Smooth muscle cell (in vitro differentiated cells): ENCODE results near the gene METTL9. TPM values are rescaled to one million over a fixed set of nuclear protein-coding genes. Genes with fewer than 3 reads are reported as not detected.

Experiments
- DNase-seq: peaks from one replicate; lab custom pipeline; 2025; ENCODE audit not compliant: unreplicated experiment; lab: John Stamatoyannopoulos, UW
- H2AFZ ChIP-seq: fragments of 200-600 bp; sonication (generic); 2 replicates; pipeline ENCODE4 v1.6.0; 2016; ENCODE audit warnings: antibody characterized with exemption, low read depth, mild to moderate bottlenecking
- H3F3A ChIP-seq: fragments of 200-600 bp; sonication (generic); 2 replicates; pipeline ENCODE4 v1.6.0; 2017; ENCODE audit warnings: antibody characterized with exemption, low read depth
- H3K27ac ChIP-seq: fragments of 200-600 bp; sonication (generic); 2 replicates; pipeline ENCODE4 v1.5.1; 2016; ENCODE audit warnings: low read depth, mild to moderate bottlenecking
- H3K27me3 ChIP-seq: fragments of 200-600 bp; sonication (generic); 2 replicates; pipeline ENCODE4 v1.6.1; 2016; ENCODE audit warnings: low read depth, mild to moderate bottlenecking
- H3K36me3 ChIP-seq: fragments of 200-600 bp; sonication (generic); 2 replicates; pipeline ENCODE4 v1.5.1; 2016; ENCODE audit warnings: low read depth
- H3K4me1 ChIP-seq: fragments of 200-600 bp; sonication (generic); 2 replicates; pipeline ENCODE4 v1.5.1; 2016; ENCODE audit warnings: low read depth
- H3K4me2 ChIP-seq: fragments of 200-600 bp; sonication (generic); 2 replicates; pipeline ENCODE4 v1.6.0; 2016; ENCODE audit warnings: mild to moderate bottlenecking
- H3K4me3 ChIP-seq: fragments of 200-600 bp; sonication (generic); 2 replicates; pipeline ENCODE4 v1.5.1; 2016; ENCODE audit warnings: mild to moderate bottlenecking
- H3K79me2 ChIP-seq: fragments of 200-600 bp; sonication (generic); 2 replicates; pipeline ENCODE4 v1.6.0; 2016; ENCODE audit warnings: low read depth, mild to moderate bottlenecking
- H3K9ac ChIP-seq: fragments of 200-600 bp; sonication (generic); 2 replicates; pipeline ENCODE4 v1.6.0; 2016; ENCODE audit warnings: low read depth
- H3K9me3 ChIP-seq: fragments of 200-600 bp; sonication (generic); replicated peaks from 2 replicates; pipeline ENCODE4 v1.5.1; 2016; ENCODE audit warnings: low read depth
- H4K20me1 ChIP-seq: fragments of 200-600 bp; sonication (generic); 2 replicates; pipeline ENCODE4 v1.6.0; 2016; ENCODE audit warnings: low read depth
- CTCF ChIP-seq: fragments of 200-600 bp; sonication (generic); IDR thresholded peaks from 2 replicates; pipeline ENCODE4 v1.5.1; 2017; ENCODE audit warnings: borderline replicate concordance, mild to moderate bottlenecking, antibody characterized with exemption; ENCODE audit not compliant: insufficient read depth, poor library complexity, severe bottlenecking
- WGBS: methylation state at CpG from one replicate; pipeline ENCODE4 v1.1.7; 2016; ENCODE audit warnings: low lambda C conversion rate; 5-methylcytosine and 5-hydroxymethylcytosine counted together
- polyA plus RNA-seq: library from polyadenylated mRNA; unstranded; fragments of >200 nt; fragmentation: Nextera tagmentation; extraction: Ambion mirVana; gene quantifications from 2 replicates; pipeline ENCODE4 v1.2.1, GENCODE V29; 2016
- total RNA-seq: library from RNA; depleted of rRNA; stranded (reverse); fragments of >200 nt; gene quantifications from 2 replicates; pipeline ENCODE4 v1.2.3, GENCODE V29; 2014

Gene METTL9
- total and polyA plus RNA-seq, 2 experiments from 2014 or later = 97.5 to 157 TPM

- Histone ChIP-seq H3K36me3 (no peaks in the 10 kb centered on the region), H3K9ac (no peak overlapping the region), H2AFZ (no peak overlapping the region), H3K4me1 (no peaks in the 10 kb centered on the region), H3F3A (no peaks in the 10 kb centered on the region), H3K9me3 (no peaks in the 10 kb centered on the region), H4K20me1 (no peaks in the 10 kb centered on the region), H3K27ac (no peak overlapping the region), H3K79me2 (no peaks in the 10 kb centered on the region), H3K4me2 (no peak overlapping the region), H3K27me3 (no peaks in the 10 kb centered on the region), H3K4me3 (no peak overlapping the region)
- 92% methylated on average over 4 of the region's 4 CpGs for WGBS
- DNase-seq = no peak
- TF ChIP-seq CTCF = no peak
These were observed 95.2 kb downstream of the METTL9 start for GRCh38 chr16:21694609-21695008.

- H3K4me2 ChIP-seq = no peak overlapping the region
- no peaks in the 10 kb centered on the region for H3K9me3 ChIP-seq
- H3K9ac ChIP-seq = no peak overlapping the region
- no peaks in the 10 kb centered on the region for H3K36me3 ChIP-seq
- no peaks in the 10 kb centered on the region for H3K27me3 ChIP-seq
- no peaks in the 10 kb centered on the region for H3K4me1 ChIP-seq
- H3K79me2 ChIP-seq = no peaks in the 10 kb centered on the region
- TF ChIP-seq CTCF = no peak
- no peak overlapping the region for H2AFZ ChIP-seq
- no peak overlapping the region for H3K4me3 ChIP-seq
- no peak overlapping the region for H3K27ac ChIP-seq
- 94% methylated on average over 5 of the region's 5 CpGs for WGBS
- no peaks in the 10 kb centered on the region for H3F3A ChIP-seq
- no peaks in the 10 kb centered on the region for H4K20me1 ChIP-seq
- DNase-seq = no peak
These were observed 97.7 kb downstream of the METTL9 start for GRCh38 chr16:21697032-21697431.

- no peaks in the 10 kb centered on the region for H3F3A ChIP-seq
- H3K4me2 ChIP-seq = no peak overlapping the region
- no peaks in the 10 kb centered on the region for H3K36me3 ChIP-seq
- H3K79me2 ChIP-seq = no peaks in the 10 kb centered on the region
- no peaks in the 10 kb centered on the region for H3K4me1 ChIP-seq
- no peak for TF ChIP-seq CTCF
- DNase-seq = no peak
- 86% methylated on average over 9 of the region's 9 CpGs for WGBS
- H2AFZ ChIP-seq = no peak overlapping the region
- no peak overlapping the region for H3K27ac ChIP-seq
- H4K20me1 ChIP-seq = no peaks in the 10 kb centered on the region
- no peak overlapping the region for H3K9ac ChIP-seq
- no peaks in the 10 kb centered on the region for H3K27me3 ChIP-seq
- no peak overlapping the region for H3K4me3 ChIP-seq
- no peaks in the 10 kb centered on the region for H3K9me3 ChIP-seq
These were observed 99.0 kb downstream of the METTL9 start for GRCh38 chr16:21698169-21699032.

GRCh38 chr16:21701271-21701670 lies 101.9 kb downstream of the METTL9 start:
- Histone ChIP-seq H3K79me2 (no peaks in the 10 kb centered on the region), H4K20me1 (no peaks in the 10 kb centered on the region), H3K9me3 (no peaks in the 10 kb centered on the region), H3K4me1 (no peaks in the 10 kb centered on the region), H2AFZ (no peak overlapping the region), H3K4me2 (no peak overlapping the region), H3K36me3 (no peaks in the 10 kb centered on the region), H3K27me3 (no peaks in the 10 kb centered on the region), H3F3A (no peaks in the 10 kb centered on the region), H3K4me3 (no peak overlapping the region), H3K27ac (no peak overlapping the region), H3K9ac (no peak overlapping the region)
- WGBS = 82% methylated on average over 2 of the region's 2 CpGs
- no peak for DNase-seq
- TF ChIP-seq CTCF = no peak
